HepG2 (cell line): ENCODE data around the gene BCL6. TPM values are rescaled to one million over a fixed set of nuclear protein-coding genes. Genes with fewer than 3 reads are reported as not detected.

Source experiments
- ATAC-seq: fragments of 200-7000 bp; cut with Tn5 transposase; 3 replicates; pipeline ENCODE4 v1.9.1; 2020; ENCODE audit warnings: mild to moderate bottlenecking, moderate library complexity
- BruUV-seq: library from RNA; stranded (reverse); fragments of 400-500 nt; replicated peaks from 2 replicates; lab custom pipeline; 2021; lab: Mats Ljungman, UMichigan
- CTCF ChIA-PET: fragments of 300-600 bp; formaldehyde crosslinking; extraction: SDS; loops from one replicate; lab custom pipeline; 2021; ENCODE audit warnings: low total read pairs, inconsistent platforms, low intra/inter-chr PET ratio; lab: Yijun Ruan, JAX
- POLR2A ChIA-PET: fragments of 350-600 bp; sonication (Branson Sonifier 250); formaldehyde crosslinking; loops from one replicate; lab custom pipeline; 2020; ENCODE audit warnings: antibody characterized with exemption, inconsistent platforms; lab: Yijun Ruan, JAX
- DNase-seq: peaks from one replicate; pipeline ENCODE4 v3.0.0-alpha.2; 2015; ENCODE audit warnings: low spot score
- FAIRE-seq: peaks from 3 replicates; lab custom pipeline; 2011; peaks lifted over from hg19 to GRCh38; lab: Jason Lieb, UNC
- H2AFZ ChIP-seq: one replicate; pipeline ENCODE4 v1.6.1; 2011; ENCODE audit warnings: low read length, inconsistent platforms
- H3K27ac ChIP-seq: fragments of 300-600 bp; 3 replicates; pipeline ENCODE4 v1.8.0; 2011; ENCODE audit warnings: mixed run types, mild to moderate bottlenecking, mixed read lengths, low read length, inconsistent platforms; ENCODE audit not compliant: insufficient read depth; ENCODE audit errors: extremely low read length
- H3K27me3 ChIP-seq, 2 experiments: fragments of 200-600 bp in 1 of 2; 2 replicates in 1 of 2; 3 replicates in 1 of 2; pipeline versions ENCODE4 v1.6.0 to v1.8.0; 2011; ENCODE audit warnings: low read length in 2 of 2, mild to moderate bottlenecking in 2 of 2, moderate library complexity in 2 of 2, inconsistent platforms in 1 of 2; ENCODE audit not compliant: insufficient read depth in 2 of 2, control insufficient read depth in 1 of 2
- H3K36me3 ChIP-seq, 2 experiments: fragments of 200-600 bp in 1 of 2; replicated peaks in 1 of 2; 2 replicates in 1 of 2; 3 replicates in 1 of 2; pipeline versions ENCODE4 v1.5.1 to v1.8.0; 2011; ENCODE audit warnings: low read length in 2 of 2, inconsistent platforms in 1 of 2; ENCODE audit not compliant: insufficient read depth in 2 of 2, control insufficient read depth in 1 of 2
- H3K4me1 ChIP-seq: 2 replicates; pipeline ENCODE4 v1.5.1; 2012; ENCODE audit warnings: low read length, inconsistent platforms; ENCODE audit not compliant: insufficient read depth
- H3K4me2 ChIP-seq: 2 replicates; pipeline ENCODE4 v1.6.0; 2011; ENCODE audit warnings: low read depth, low read length, inconsistent platforms
- H3K4me3 ChIP-seq, 3 experiments: fragments of 200-600 bp in 1 of 3; sonication (generic), shearing (Covaris generic) in 1 of 3; replicated peaks in 1 of 3; 2 replicates each; pipeline ENCODE4 v1.5.1; 2011 to 2016; ENCODE audit warnings: low read length in 3 of 3, inconsistent platforms in 2 of 3, low read depth in 2 of 3, mild to moderate bottlenecking in 2 of 3, control low read depth in 1 of 3, mixed read lengths in 1 of 3; ENCODE audit not compliant: insufficient read depth in 1 of 3
- H3K79me2 ChIP-seq: one replicate; pipeline ENCODE4 v1.6.1; 2011; ENCODE audit warnings: low read length, inconsistent platforms; ENCODE audit not compliant: insufficient read depth
- H3K9ac ChIP-seq: 2 replicates; pipeline ENCODE4 v1.6.0; 2011; ENCODE audit warnings: mild to moderate bottlenecking, low read depth, low read length, inconsistent platforms; ENCODE audit not compliant: insufficient read depth
- H3K9me3 ChIP-seq: 2 replicates; pipeline ENCODE4 v1.5.1; 2012; ENCODE audit warnings: mild to moderate bottlenecking, low read length
- H4K20me1 ChIP-seq: 2 replicates; pipeline ENCODE4 v1.6.0; 2011; ENCODE audit warnings: inconsistent platforms, mild to moderate bottlenecking, low read length, moderate library complexity; ENCODE audit not compliant: insufficient read depth
- CSRNP1 ChIP-seq: sonication (generic); formaldehyde crosslinking; IDR thresholded peaks from 2 replicates; pipeline ENCODE4 v1.8.1; 2023; ENCODE audit warnings: mild to moderate bottlenecking, missing genetic modification reagents
- EHMT2 ChIP-seq: fragments of 200-600 bp; sonication (generic); IDR thresholded peaks from 2 replicates; pipeline ENCODE4 v1.7.0; 2017; ENCODE audit warnings: antibody characterized with exemption, low read depth, low read length, borderline replicate concordance
- MAF1 ChIP-seq: sonication (generic); formaldehyde crosslinking; IDR thresholded peaks from 2 replicates; pipeline ENCODE4 v1.5.0; 2020; ENCODE audit warnings: missing genetic modification reagents, borderline replicate concordance
- MXD3 ChIP-seq: IDR thresholded peaks from 2 replicates; pipeline ENCODE4 v1.6.1; 2016; ENCODE audit warnings: mild to moderate bottlenecking, missing biosample characterization, missing genetic modification reagents
- NFYC ChIP-seq: IDR thresholded peaks from 2 replicates; pipeline ENCODE4 v1.6.1; 2016; ENCODE audit warnings: missing genetic modification reagents, missing compliant biosample characterization
- PATZ1 ChIP-seq: sonication (generic); formaldehyde crosslinking; IDR thresholded peaks from 2 replicates; pipeline ENCODE4 v1.4.0; 2020; ENCODE audit warnings: missing genetic modification reagents
- SMAD3 ChIP-seq: sonication (generic); formaldehyde crosslinking; IDR thresholded peaks from 2 replicates; pipeline ENCODE4 v1.4.0; 2020; ENCODE audit warnings: missing genetic modification reagents
- TCF7L2 ChIP-seq: IDR thresholded peaks from 2 replicates; pipeline ENCODE4 v1.6.1; 2011; ENCODE audit warnings: mild to moderate bottlenecking, low read depth, low read length, moderate library complexity
- UBTF ChIP-seq: sonication (generic); formaldehyde crosslinking; IDR thresholded peaks from 2 replicates; pipeline ENCODE4 v1.4.0; 2020; ENCODE audit warnings: mild to moderate bottlenecking, missing genetic modification reagents
- ZNF207 ChIP-seq: fragments of 450-650 bp; IDR thresholded peaks from 2 replicates; pipeline ENCODE4 v1.6.1; 2016; ENCODE audit warnings: antibody characterized with exemption, borderline replicate concordance
- ZNF569 ChIP-seq: sonication (generic); formaldehyde crosslinking; IDR thresholded peaks from 2 replicates; pipeline ENCODE4 v1.5.0; 2020; ENCODE audit warnings: mild to moderate bottlenecking, missing genetic modification reagents, moderate library complexity, borderline replicate concordance
- ZNF879 ChIP-seq: sonication (generic); formaldehyde crosslinking; IDR thresholded peaks from 2 replicates; pipeline ENCODE4 v1.8.1; 2023; ENCODE audit warnings: missing genetic modification reagents
- WGBS: methylation state at CpG from one replicate; pipeline ENCODE4 v1.1.6; 2017; ENCODE audit warnings: low lambda C conversion rate; 5-methylcytosine and 5-hydroxymethylcytosine counted together
- in situ Hi-C: cut with HindIII; loops from 2 replicates; pipeline ENCODE4 v1.10.0; 2017; ENCODE audit warnings: low pct_unique_long_range_greater_than_20kb; ENCODE audit not compliant: extremely low pct_ligation_motif_present
- intact Hi-C: fragments of 100-400 bp; cut with micrococcal nuclease; formaldehyde crosslinking; loops from one replicate; pipeline ENCODE4 v1.10.0; 2022; ENCODE audit not compliant: unreplicated experiment
- polyA plus RNA-seq, 8 experiments: library from polyadenylated mRNA; depleted of rRNA in 3 of 8; stranded (reverse) in 7 of 8; unstranded in 1 of 8; fragments of >200 nt; fragmentation: Illumina TruSeq in 4 of 8; extraction: Trizol in 4 of 8; gene quantifications; 2 replicates each; pipeline versions ENCODE4 v1.2.1 to v1.2.3, GENCODE V29; 2011 to 2016; ENCODE audit warnings: low read depth in 4 of 8, missing spikeins in 1 of 8, mixed read lengths in 1 of 8; ENCODE audit not compliant: insufficient read depth in 1 of 8
- total RNA-seq, 5 experiments: library from RNA; depleted of rRNA; stranded (reverse); fragments of >200 nt; fragmentation: Illumina TruSeq; extraction: Trizol; gene quantifications; 2 replicates each; pipeline ENCODE4 v1.2.3, GENCODE V29; 2016; ENCODE audit warnings: low read depth in 1 of 5

Gene BCL6
- total and polyA plus RNA-seq, 2 of the 13 experiments (the other 11 are each of a cell fraction or from before 2014, with no cell fraction given) = 21.2 to 53.7 TPM

GRCh38 chr3:187743195-187744141 is 1.8 kb downstream of the BCL6 start (continued):
- TF ChIP-seq PATZ1 (CRISPR knock-in tag) = peak; percentile 63
- no peak for TF ChIP-seq SMAD3 (CRISPR knock-in tag)
- TF ChIP-seq ZNF207 = no peak
- no peak for TF ChIP-seq ZNF569 (CRISPR knock-in tag)
- TF ChIP-seq NFYC = no peak

- in situ Hi-C loops = loop anchor here (5.0 to 25.0 kb wide), 9 partner anchors 262 to 1402 kb away; no protein-coding TSS in a partner anchor
- POLR2A ChIA-PET = interaction anchor here (0.6 to 2.3 kb wide), 12 partner anchors 201 to 1212 kb away, joined by 3 to 18 read pairs (median 4); no protein-coding TSS in a partner anchor
- Histone ChIP-seq H3K4me3 (peak overlapping the region; percentile 98 to 100 (median 99)), H4K20me1 (peaks cover 66% of the 10 kb centered on the region), H3K9ac (peak overlapping the region; percentile 99), H3K9me3 (no peaks in the 10 kb centered on the region), H2AFZ (no peak overlapping the region), H3K79me2 (peaks cover 91% of the 10 kb centered on the region), H3K27ac (peak overlapping the region; percentile 100), H3K4me2 (peak overlapping the region; percentile 95), H3K4me1 (peaks cover 40% of the 10 kb centered on the region), H3K36me3 (no peaks in the 10 kb centered on the region; a peak in 2 of 5 replicates), H3K27me3 (peaks cover 0 to 5% of the 10 kb centered on the region in 2 experiments; a peak in 1 of 5 replicates)
- FAIRE-seq (no peak), DNase-seq (no peak), ATAC-seq (no peak)
- intact Hi-C loops = loop anchor here (1.0 to 10.0 kb wide), 6 partner anchors 430 to 1302 kb away; no protein-coding TSS in a partner anchor
- CTCF ChIA-PET = interaction anchor here (1.0 to 2.0 kb wide), 4 partner anchors 294 to 1406 kb away, joined by 3 to 9 read pairs (median 4); no protein-coding TSS in a partner anchor
- WGBS = 35% methylated on average over 13 of the region's 13 CpGs
- BruUV-seq = TSS peak; percentile 10
- TF ChIP-seq TCF7L2 = no peak
- TF ChIP-seq CSRNP1 (CRISPR knock-in tag) = no peak
- no peak for TF ChIP-seq MAF1 (CRISPR knock-in tag)
- peak; percentile 80; the same call in 1 of the 2 replicates for TF ChIP-seq EHMT2
- no peak for TF ChIP-seq UBTF (CRISPR knock-in tag)
- no peak for TF ChIP-seq MXD3
- TF ChIP-seq ZNF879 (CRISPR knock-in tag) = no peak
Observed at GRCh38 chr3:187742351-187743171, 2.7 kb downstream of the BCL6 start.
